SH-SY5Y (cell line): ENCODE measurements around the gene LLGL1.

Experiments
- GATA2 ChIP-seq: IDR thresholded peaks from 2 replicates; pipeline ENCODE4 v1.6.1; 2011; ENCODE audit warnings: mild to moderate bottlenecking, low read depth, low read length
- GATA3 ChIP-seq: IDR thresholded peaks from 2 replicates; pipeline ENCODE4 v1.6.1; 2011; ENCODE audit warnings: low read depth, mild to moderate bottlenecking, low read length, moderate library complexity

Gene LLGL1

GRCh38 chr17:18259621-18260331 is 34.3 kb downstream of the LLGL1 start:
- TF ChIP-seq GATA3: no peak
- TF ChIP-seq GATA2: no peak

- TF ChIP-seq GATA3 (no peak), GATA2 (no peak)
These were observed 35.1 kb downstream of the LLGL1 start, which contains the start of gene MIEF2 for GRCh38 chr17:18260332-18261145. MIEF2 (plus strand) TSS chr17:18260662; CDS start chr17:18262721, 2,059 bp downstream.

- no peak for TF ChIP-seq GATA3
- TF ChIP-seq GATA2: no peak
These were observed 35.7 kb downstream of the LLGL1 start for GRCh38 chr17:18261146-18261515.

- no peak for TF ChIP-seq GATA2
- no peak for TF ChIP-seq GATA3
These were observed 36.2 kb downstream of the LLGL1 start for GRCh38 chr17:18261659-18262058.

- TF ChIP-seq GATA3 (no peak), GATA2 (no peak)
These were observed 36.7 kb downstream of the LLGL1 start for GRCh38 chr17:18262111-18262510.

GRCh38 chr17:18262641-18263040 is 37.2 kb downstream of the LLGL1 start:
- TF ChIP-seq GATA3 (no peak), GATA2 (no peak)

GRCh38 chr17:18263885-18264682 is 38.6 kb downstream of the LLGL1 start:
- no peak for TF ChIP-seq GATA2
- TF ChIP-seq GATA3: no peak

GRCh38 chr17:18267366-18267765 is 41.9 kb downstream of the LLGL1 start:
- no peak for TF ChIP-seq GATA3
- TF ChIP-seq GATA2: no peak

GRCh38 chr17:18267927-18268711 is 42.7 kb downstream of the LLGL1 start:
- TF ChIP-seq GATA3 (no peak), GATA2 (no peak)

- TF ChIP-seq GATA2 (no peak), GATA3 (no peak)
These were observed 44.9 kb downstream of the LLGL1 start for GRCh38 chr17:18270046-18270931.

- TF ChIP-seq GATA3 (no peak), GATA2 (no peak)
These were observed 51.6 kb downstream of the LLGL1 start for GRCh38 chr17:18277076-18277475.

- TF ChIP-seq GATA3 (no peak), GATA2 (no peak)
These were observed 53.4 kb downstream of the LLGL1 start for GRCh38 chr17:18278867-18279266.
